HG02884 (cell line): ENCODE results near the gene SLC41A2.
A peak's percentile ranks its signal among the peaks of the same experiment; 100 is the strongest.
"Not testable (repeated sequence)": the region's sequence is repeated elsewhere in the genome, so short reads cannot be mapped to it uniquely, and the experiment has no call there.

ENCODE experiments used
- ATAC-seq: cut with Tn5 transposase; IDR thresholded peaks from one replicate; pipeline ENCODE4 v1.9.1; 2021; ENCODE audit warnings: mild to moderate bottlenecking, moderate library complexity; ENCODE audit not compliant: unreplicated experiment

SLC41A2 gene, protein sequence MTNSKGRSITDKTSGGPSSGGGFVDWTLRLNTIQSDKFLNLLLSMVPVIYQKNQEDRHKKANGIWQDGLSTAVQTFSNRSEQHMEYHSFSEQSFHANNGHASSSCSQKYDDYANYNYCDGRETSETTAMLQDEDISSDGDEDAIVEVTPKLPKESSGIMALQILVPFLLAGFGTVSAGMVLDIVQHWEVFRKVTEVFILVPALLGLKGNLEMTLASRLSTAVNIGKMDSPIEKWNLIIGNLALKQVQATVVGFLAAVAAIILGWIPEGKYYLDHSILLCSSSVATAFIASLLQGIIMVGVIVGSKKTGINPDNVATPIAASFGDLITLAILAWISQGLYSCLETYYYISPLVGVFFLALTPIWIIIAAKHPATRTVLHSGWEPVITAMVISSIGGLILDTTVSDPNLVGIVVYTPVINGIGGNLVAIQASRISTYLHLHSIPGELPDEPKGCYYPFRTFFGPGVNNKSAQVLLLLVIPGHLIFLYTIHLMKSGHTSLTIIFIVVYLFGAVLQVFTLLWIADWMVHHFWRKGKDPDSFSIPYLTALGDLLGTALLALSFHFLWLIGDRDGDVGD

DNA sequence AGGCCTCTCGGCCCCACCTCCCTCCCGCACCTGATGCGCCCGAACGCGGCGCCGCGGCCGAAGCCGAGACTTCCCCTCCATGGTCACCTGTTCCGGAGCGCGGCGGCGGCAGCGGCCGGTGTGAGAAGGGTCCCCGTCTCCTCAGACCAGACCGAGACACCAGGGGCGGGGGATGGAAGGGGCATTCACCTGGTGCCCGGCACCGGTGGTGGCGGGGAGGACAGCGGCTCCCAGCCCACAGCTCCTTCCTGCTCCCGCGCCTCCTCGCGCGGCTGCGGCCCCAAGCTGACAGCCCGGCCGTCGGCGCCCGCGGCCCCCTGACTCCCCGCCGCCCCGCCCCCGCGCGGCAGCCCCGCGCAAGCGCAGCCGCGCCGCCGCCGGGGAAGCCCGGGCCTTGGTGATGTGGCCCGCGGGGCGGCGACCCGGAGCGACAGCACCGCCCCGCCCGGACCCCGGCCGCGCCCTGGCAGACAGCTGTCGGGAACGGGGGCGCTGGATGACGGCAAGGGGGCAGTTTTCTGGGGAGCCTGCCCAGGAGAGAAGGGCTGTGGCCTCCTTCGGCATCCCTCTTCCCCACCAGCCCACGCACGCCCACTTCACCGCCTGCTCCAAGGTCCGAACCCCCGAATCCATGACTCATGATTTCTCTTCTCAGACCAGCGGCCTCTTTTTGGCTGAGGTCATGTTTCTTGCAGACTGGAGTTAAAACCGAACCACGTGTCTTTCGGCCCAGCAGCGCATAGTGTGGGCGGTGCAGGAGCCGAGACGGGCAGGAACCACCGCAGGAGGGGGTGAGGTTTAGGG, at the start of gene SLC41A2:
Gene SLC41A2 (minus strand): TSS at position 290 of the 804 bp plus-strand sequence. CDS start 29,763 bp downstream, outside the sequence.
- ATAC-seq: peak; percentile 58

DNA sequence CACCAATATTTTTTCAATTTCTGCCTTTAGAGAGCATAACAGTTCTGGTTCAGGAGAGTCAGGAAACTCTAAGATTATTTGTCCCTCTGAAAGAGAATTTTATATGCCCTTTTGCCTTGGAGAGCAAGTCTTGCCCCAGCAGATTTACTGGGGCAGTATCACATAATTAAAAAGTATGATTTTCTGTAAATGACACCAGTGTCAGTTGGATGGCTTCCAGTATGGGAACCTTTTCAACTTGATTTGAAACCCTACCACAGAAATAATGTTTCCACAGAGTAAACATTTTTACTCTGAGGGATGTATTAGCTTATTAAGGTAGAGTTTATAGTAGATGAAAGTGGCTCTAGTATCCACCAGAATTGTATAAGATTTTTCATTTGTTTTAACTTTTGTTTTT, 43.4 kb upstream of the SLC41A2 start:
- ATAC-seq: no peak

DNA sequence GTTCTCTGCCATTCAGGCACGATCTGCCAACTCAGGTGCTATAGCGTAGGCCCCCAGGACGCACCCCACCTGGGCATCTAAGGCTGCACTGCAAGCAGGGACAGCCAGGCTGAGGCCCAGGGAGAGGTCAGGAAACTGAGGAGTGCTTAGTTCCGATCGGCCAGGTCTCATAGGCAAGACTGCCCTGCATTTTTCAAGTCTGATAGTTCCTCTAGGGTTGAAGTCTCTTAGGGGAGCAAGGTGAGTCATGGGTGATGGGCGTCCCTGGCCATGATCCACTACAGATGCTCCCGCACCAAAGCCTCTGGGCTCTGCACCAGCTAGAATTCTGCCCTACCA, 41.2 kb upstream of the SLC41A2 start:
- ATAC-seq: no peak

DNA sequence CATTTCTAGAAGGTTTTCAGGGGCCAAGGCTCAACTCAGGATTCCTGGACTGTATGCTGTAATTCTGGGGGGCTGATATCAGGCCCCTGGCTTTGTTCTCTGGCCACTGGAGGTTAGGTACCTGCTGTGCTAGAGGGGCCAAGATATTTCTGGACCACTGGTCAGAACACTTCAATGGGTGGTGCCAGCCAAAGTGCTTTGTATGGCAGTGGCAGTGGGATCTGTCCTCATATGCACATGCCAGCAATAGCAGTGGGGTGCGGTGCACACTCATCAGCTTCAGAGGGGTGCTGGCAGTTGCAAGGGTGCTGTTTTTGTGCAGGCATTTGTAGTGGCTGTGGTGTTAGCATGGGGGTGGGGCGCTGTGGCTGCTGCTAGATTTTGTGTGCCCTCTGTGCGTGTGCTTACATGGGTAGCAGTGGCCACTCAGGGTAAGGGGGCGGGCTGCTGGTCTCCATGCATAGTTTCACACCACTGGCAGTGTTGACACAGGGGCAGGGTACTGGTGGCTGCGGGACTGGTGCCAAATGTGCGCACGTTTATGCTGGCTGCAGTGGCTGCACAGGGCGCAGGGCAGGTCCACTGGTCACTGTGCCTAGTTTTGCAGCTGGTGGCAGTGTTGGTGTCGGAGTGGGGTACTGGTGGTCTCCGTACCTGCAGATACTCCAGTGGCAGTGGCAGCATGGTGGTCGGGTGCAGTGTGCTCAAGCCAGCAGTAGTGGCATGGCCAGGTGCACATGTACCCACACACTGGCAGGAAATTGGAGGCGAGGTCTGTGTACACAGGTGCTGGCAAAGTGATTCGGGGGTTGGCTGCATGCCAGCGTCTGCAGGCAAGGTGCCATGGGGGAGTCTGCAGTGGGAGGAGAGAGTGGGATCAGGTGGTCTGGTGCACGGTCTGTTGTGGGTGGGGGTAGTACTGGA, 40.6 kb upstream of the SLC41A2 start:
- no peak for ATAC-seq

DNA sequence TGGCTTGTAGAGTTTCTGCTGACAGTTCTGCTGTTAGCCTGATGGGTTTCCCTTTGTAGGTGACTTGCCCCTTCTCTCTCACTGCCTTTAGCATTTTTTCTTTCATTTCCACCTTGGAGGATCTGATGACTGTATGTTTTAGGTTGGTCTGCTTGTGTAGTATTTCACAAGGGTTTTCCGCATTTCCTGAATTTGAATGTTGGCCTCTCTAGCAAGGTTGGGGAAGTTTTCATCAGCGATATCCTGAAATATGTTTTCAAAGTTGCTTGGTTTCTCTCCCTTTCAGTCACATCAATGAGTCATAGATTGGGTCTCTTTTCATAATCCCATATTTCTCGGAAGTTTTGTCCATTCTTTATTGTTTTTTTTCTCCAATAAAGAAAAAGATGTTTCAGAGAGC, 39.5 kb upstream of the SLC41A2 start:
- no peak for ATAC-seq

DNA sequence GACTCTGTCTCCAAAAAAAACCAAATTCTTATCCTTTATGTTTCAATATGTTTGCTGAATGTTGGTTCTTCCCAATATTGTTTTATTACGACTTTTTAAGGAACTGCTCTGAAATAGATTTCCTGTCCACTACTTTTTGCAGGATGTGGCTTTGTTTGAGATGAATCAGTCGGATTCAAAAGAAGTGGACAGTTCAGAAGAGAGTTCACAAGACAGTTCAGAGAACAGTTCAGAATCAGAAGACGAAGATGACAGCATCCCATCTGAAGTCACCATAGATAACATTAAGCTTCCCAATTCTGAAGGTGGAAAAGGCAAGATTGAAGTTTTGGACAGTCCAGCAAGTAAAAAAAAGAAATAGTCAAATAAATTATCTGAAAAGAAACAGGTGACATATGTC, 36.2 kb upstream of the SLC41A2 start:
- no peak for ATAC-seq

DNA sequence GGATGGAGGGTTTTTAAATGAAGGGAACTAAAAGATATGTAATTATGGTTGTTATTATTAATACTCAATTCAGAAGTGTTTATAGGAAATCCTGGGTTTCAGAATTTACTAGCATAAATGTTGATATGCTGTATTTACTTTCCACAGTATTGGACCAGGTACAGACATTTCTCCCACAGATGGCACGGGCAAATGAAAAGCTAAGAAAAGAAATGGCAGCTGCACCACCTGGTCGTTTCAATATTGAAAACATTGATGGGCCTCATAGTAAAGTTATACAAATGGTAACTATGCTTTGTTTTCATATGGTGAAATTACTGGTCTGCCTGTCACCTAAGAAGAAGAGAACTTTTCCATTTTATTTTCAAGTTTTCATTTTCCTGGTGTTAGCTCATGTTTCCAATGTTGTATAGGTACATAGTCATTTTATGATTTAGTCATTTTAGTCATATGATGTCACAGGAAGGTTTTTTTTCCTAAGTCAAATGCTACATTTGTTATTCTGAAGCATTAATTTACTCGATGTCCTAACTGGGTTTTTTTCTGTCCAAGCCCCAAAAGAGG, 33.6 kb upstream of the SLC41A2 start:
- ATAC-seq: no peak

DNA sequence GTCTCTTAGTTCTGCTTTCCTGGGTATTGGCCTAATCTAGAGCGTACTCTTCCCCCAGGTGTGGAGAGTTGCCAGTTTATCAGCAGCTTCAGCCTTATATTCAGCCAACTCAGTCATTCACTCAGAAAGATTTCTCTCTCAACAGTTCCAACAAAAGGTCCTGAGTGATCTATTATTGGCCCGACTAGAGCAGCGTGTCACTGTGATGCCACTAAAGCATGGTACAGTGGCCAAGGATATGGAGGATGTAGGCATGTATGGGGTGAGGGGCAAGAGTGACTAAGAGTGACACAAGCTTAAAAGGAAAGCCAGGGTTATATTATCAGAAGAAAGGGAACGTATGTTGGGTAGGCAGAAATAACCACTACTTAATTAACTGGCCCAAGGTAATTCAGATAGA, 32.9 kb upstream of the SLC41A2 start:
- ATAC-seq: no peak

DNA sequence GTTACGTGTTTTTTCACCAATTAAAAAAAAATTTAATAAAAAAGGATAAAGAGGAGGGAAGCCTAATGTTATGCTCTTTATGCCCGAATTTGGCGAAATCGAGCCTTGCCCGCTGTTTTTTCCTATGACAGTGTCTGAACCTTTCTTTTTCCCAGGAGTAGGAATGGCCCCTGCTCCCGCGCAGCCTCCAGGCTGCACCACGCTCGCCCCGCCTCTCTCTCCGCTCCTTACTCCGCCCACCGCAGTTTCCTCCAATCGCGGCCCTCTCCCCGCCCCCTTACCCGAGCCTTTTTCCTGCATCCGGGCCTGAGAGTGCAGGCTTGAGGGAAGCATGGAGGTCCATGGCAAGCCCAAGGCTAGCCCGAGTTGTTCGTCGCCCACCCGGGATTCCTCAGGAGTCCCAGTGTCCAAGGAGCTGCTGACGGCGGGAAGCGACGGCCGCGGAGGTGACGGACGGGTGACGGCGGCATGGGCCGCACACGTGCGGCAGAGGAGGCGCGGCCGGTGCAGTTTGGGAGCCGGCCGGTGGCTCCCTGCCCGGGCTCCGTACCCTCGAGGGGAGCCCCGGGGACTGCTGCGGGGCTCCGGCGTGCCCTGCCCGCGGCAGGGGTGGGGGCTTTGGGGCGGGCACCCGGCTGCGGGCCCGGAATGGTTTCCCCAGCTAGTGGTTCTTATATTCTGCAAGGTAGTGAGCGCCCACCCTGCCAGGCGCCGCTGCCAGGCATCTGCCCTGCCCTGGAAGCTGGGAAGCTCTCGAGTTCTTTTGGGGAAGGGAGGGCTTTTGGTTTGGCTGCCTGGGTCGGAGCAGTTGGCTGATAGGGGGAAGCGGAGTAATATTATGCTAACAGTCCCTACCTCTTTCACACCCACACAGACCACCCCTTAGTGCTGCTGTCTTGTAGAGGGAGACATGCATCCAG, 28.2 kb upstream of the SLC41A2 start, which contains the start of gene NOPCHAP1:
Gene NOPCHAP1 (plus strand): TSS at position 295 of the 920 bp plus-strand sequence. CDS start 37 bp downstream, at position 332.
- peak; percentile 92 for ATAC-seq

DNA sequence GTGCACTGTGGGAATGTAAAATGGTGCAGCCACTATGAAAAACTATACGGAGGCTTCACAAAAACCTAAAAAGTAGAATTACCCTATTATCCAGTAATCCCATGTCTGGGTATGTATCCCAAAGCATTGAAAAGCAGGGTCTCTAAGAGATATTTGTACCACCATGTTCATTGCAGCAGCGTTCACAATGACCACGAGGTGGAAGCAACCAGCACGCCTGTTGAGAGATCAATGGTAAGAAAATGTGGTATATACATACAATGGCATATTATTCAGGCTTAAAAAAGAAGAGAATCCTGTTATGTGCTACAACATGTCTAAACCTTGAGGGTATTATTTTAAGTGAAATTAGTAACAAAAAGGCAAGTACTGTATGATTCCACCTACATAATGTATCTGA, 27.1 kb upstream of the SLC41A2 start:
- no peak for ATAC-seq

DNA sequence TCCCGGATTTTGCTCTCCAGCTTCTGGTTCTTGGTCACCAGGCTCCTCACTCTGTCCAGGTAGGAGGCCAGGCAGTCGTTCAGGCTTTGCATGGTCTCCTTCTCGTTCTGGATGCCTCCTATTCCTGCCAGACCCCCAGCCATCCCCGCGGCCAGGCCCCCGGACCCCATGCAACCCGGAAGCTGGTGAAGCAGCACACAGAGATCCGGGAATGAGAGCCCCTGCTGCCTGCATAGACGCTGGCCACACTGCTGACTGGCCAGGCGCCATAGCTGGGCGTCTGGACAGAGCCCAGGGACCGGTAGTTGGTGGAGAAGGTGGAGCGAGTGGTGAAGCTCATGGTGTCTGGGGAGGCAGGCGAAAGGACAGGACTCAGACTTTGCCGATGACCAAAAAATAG, 19.6 kb upstream of the SLC41A2 start:
- ATAC-seq: not testable (repeated sequence)

DNA sequence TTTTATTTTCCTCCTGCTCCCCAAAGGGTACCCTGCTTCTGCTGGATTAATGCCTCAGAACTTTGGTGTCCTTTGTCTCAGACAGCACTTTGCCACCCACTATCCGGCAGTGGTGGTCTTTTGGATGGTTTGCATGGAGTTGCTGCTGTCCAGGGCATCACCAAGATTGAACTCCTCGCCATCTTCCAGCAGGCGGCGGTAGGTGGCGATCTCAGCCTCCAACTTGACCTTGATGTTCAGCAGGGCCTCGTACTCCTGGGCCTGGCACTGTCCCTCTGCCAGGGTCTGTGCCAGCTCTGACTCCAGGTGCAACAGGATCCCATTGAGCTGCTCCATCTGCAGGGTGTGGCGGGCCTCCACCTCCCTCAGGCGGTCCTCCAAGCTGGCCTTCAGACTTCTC, 18.6 kb upstream of the SLC41A2 start:
- ATAC-seq: no peak

DNA sequence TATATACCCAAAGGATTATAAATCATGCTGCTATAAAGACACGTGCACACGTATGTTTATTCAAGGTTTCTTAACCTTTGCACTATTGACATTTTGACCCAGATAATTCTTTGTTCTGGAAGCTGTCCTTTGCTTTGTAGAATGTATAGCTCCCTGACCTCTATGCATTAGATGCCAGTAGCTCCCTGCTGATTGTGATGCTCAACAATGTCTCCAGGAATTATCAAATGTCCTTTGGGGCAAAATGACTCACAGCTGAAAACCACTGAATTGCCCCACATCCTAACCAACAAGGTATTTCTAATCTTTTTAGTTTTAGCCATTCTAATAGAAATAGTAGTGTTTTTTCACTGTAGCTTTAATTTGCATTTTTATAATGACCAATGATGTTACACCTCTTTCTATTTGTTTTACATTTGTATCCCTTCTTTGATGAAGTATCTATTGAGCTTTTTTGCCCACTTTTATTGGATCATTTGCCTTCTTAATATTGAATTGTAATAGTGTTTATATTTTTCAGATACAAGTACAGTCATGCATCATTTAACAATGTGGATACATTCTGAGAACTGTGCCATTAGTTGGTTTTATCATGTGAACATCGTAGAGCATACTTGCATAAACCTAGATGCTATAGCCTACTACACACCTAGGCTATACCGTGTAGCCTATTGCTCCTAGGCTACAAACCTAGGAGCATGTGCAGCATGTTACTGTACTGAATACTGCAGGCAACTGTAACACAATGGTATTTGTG, 17.7 kb upstream of the SLC41A2 start:
- no peak for ATAC-seq

DNA sequence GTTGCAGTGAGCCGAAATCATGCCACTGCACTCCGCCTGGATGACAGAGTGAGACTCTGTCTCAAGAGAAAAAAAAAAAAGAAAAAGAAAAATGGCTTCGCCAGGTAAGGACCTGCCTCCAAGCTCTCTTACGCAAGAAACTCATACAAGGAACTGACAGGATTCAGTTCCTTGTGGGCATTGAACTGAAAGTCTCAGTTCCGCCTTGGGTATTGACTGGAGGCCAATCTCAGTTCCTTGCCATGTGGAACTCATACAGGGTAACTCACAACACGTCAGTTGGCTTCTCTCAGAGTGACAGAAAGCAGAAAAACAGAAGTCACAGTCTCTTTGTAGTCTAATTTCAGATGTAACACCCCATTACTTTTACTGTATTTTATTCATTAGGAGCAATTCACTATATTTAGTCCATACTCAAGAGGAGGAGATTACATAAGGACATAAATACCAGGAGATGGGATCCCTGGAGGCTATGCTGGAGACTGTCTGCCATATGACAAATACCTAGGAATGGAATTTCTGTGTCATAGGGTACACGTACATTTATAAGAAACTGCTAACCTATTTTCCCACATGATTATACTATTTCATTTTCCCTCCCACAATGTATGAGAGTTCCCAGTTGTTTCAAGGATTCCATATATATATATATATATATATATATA, 16.7 kb upstream of the SLC41A2 start:
- peak; percentile 96 for ATAC-seq

DNA sequence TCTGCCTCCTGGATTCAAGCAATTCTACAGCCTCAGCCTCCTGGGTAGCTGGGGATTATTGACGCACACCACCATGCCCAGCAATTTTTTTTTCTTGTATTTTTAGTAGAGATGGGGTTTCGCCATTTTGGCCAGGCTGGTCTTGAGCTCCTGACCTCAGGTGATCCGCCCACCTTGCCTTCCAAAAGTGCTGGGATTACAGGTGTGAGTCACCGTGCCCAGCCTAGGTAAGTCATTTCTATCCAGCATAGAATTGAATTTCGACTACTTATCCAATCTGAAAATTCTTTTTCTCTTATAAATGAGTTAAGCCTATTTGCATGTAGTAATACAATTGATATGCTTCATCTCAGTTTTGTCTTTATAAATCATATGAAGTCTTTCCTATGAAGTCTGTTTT, 15.2 kb upstream of the SLC41A2 start:
- no peak for ATAC-seq

DNA sequence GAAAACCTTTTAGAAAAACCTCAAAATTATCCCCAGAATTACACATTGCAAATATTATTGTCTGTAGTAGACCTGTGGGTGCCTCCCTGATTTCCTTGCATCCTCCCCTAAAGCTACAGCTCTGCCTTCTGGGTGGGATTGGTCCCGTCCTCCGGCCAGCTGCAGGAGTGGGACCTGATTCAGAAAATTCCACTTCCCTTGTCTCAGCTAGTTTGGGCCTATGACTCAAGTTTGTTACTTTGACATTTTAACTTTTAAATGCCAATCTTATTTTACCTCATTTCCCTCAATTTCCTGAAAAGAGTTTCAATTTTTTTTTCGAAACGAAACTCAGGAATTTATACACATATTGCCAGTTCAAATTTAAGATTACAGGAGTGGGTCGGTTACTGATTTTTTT, 13.2 kb upstream of the SLC41A2 start:
- ATAC-seq: no peak

DNA sequence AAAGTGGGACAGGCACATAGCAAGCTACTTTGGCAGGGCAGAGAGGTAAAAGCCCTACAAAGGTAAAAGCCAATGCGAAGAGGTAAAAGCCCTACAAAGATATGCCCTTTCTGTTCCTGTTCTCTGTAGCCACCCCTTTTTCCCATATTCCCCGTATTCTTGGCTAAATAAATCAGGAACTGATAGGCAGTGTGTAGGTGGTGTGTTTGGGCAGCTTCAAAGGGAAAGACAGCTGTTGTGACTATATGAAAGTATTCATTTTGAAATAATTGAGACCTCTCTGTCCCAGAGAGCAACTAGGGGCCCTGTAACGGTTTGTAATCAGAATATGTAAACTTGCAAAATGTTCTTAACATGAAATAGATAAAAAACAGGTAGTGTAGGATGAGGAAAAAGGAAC, 11.3 kb upstream of the SLC41A2 start:
- ATAC-seq: no peak

DNA sequence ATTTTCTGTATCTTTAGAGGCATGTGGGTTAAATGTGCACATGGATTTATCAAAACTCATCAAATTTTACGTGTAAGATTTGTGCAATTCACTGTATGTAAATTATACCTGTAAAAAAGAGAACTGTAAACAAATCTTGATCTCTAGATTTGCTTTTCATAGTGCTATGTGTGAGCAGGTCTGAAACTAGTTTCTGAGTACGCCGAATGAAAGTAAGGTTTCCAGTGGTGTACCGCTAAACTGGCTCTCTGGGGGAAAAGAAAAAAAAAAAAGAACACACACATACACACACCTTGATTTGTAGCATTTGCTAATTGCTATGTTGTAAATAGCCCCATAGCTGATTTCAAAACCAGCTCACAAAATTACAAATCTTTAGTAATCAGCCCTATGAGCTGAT, 8.6 kb upstream of the SLC41A2 start:
- ATAC-seq: peak; percentile 68
